ENCODE data around the gene KIAA2012. TPM values are rescaled to one million over a fixed set of nuclear protein-coding genes. Genes with fewer than 3 reads are reported as not detected.

Gene KIAA2012
- total and polyA plus RNA-seq, 2 of the 8 experiments (the other 6 are each of a cell fraction or from before 2014, with no cell fraction given): not detected

DNA sequence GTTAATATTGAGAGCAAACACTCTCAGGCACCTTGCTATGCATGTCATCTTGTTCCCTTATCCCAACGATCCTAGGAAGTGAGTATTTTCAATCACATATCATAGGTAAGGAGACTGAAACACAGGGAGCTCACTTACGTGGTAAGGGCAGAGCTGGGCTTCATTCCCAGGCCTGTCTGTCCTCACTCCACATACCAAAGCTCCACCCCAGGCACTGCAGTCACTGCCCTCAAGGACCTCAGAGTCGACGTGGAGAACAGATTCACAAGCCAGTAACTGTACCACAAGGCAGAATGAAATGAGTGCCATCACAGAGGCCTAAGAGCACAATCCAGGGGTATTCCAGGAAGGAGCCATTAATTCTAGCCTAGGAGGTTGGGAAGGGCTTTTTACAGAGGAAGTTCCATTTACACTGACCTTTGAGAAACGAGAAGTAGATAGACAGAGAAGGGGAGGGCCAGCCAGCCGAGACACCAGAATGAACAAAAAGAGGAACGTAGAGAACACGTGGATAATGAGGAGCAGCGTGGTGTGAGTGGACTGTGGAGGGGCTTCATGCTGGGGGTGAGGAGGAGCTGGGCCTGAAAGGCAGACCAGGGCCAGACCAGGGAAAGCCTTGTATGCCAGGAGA lies 48.6 kb downstream of the KIAA2012 start:
- Histone ChIP-seq H2BK120ac (replicated peaks; ENCODE audit: low read depth, low read length) (no peak overlapping the region), H3K4me1 (replicated peaks in 1 of 4; ENCODE audit: control insufficient read depth in 3 of 4, insufficient read depth in 4 of 4, low read length in 3 of 4) (peaks cover 0 to 5% (median 0%) of the 10 kb centered on the region in 4 experiments; a peak in 1 of 7 replicates), H2BK20ac (ENCODE audit: low read length) (no peak overlapping the region), H3K18ac (ENCODE audit: extremely low read depth, low read length) (no peak overlapping the region), H3K4me2 (ENCODE audit: insufficient read depth in 1 of 2, low read depth in 2 of 2, low read length in 2 of 2) (no peak overlapping the region), H2BK12ac (ENCODE audit: low read depth, low read length) (no peak overlapping the region), H2AK5ac (ENCODE audit: low read depth, low read length) (no peak overlapping the region), H3K56ac (replicated peaks; ENCODE audit: insufficient read length, low read depth, low read length) (no peak overlapping the region), H3K9ac (replicated peaks in 1 of 4; ENCODE audit: extremely low read depth in 1 of 4, low read depth in 3 of 4, low read length in 3 of 4) (no peak overlapping the region), H4K5ac (ENCODE audit: insufficient read length, low read depth, low read length) (no peak overlapping the region), H2BK15ac (ENCODE audit: low read length) (no peak overlapping the region), H3K4ac (replicated peaks; ENCODE audit: insufficient read length, low read depth, low read length) (no peak overlapping the region), H3K23me2 (ENCODE audit: low read depth, low read length) (no peaks in the 10 kb centered on the region), H3K27me3 (replicated peaks in 1 of 4; ENCODE audit: control insufficient read depth in 3 of 4, extremely low read depth in 1 of 4, insufficient read depth in 3 of 4, low read length in 3 of 4) (no peaks in the 10 kb centered on the region), H3K9me3 (ENCODE audit: insufficient read depth in 2 of 2, low read depth in 1 of 2, low read length in 1 of 2) (no peaks in the 10 kb centered on the region), H2BK5ac (ENCODE audit: low read depth, low read length) (no peak overlapping the region), H3K14ac (ENCODE audit: insufficient read length) (no peak overlapping the region), H3K79me2 (ENCODE audit: control insufficient read depth in 1 of 2, insufficient read depth in 2 of 2, low read length in 2 of 2) (no peaks in the 10 kb centered on the region), H3K36me3 (ENCODE audit: control insufficient read depth in 2 of 4, insufficient read depth in 4 of 4, low read length in 3 of 4) (no peaks in the 10 kb centered on the region), H2AFZ (ENCODE audit: low read length) (no peak overlapping the region), H3K4me3 (ENCODE audit: extremely low read depth in 1 of 4, insufficient read depth in 2 of 4, low read depth in 3 of 4, low read length in 4 of 4) (no peak overlapping the region), H4K91ac (replicated peaks; ENCODE audit: insufficient read length, low read length) (no peak overlapping the region), H3K23ac (ENCODE audit: insufficient read length) (no peak overlapping the region), H4K20me1 (replicated peaks in 1 of 2; ENCODE audit: control insufficient read depth in 1 of 2, insufficient read depth in 2 of 2, low read length in 2 of 2) (no peaks in the 10 kb centered on the region), H3K79me1 (ENCODE audit: low read depth, low read length) (no peaks in the 10 kb centered on the region), H3K27ac (ENCODE audit: low read depth, low read length) (no peak overlapping the region), H4K8ac (ENCODE audit: extremely low read depth, insufficient read depth, low read length) (no peak overlapping the region)
- 93% methylated on average over 9 of the region's 9 CpGs; no CpG with 5 or more reads in 1 of the 2 experiments for WGBS, 2 experiments (ENCODE audit: extremely low coverage in 1 of 2, insufficient coverage in 1 of 2, insufficient read length in 1 of 2, insufficient replicate concordance in 2 of 2, low coverage in 1 of 2, low lambda C conversion rate in 2 of 2, missing lambda C conversion rate in 1 of 2)
- DNase-seq (ENCODE audit: low read depth in 1 of 2, low spot score in 2 of 2): no peak
- ChIA-PET POLR2A (ENCODE audit: partially characterized antibody) (no interaction called here), CTCF (ENCODE audit: partially characterized antibody) (interaction anchor here (0.9 to 1.8 kb wide), 4 partner anchors 8 to 62 kb away, joined by 3 to 5 read pairs (median 4); no protein-coding TSS in a partner anchor)
- TF ChIP-seq, protein P1, sequence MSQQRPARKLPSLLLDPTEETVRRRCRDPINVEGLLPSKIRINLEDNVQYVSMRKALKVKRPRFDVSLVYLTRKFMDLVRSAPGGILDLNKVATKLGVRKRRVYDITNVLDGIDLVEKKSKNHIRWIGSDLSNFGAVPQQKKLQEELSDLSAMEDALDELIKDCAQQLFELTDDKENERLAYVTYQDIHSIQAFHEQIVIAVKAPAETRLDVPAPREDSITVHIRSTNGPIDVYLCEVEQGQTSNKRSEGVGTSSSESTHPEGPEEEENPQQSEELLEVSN (IDR thresholded peaks at IDR 0.05): no peak
- TF ChIP-seq SP2 (IDR thresholded peaks at IDR 0.05; ENCODE audit: low read length) (no peak), SP1 (IDR thresholded peaks at IDR 0.05; ENCODE audit: low read depth, low read length) (no peak), CBX8 (IDR thresholded peaks at IDR 0.05; ENCODE audit: borderline replicate concordance, low read depth, low read length) (no peak), BRCA1 (IDR thresholded peaks at IDR 0.05; ENCODE audit: low read depth, low read length) (no peak), KDM5A (IDR thresholded peaks at IDR 0.05; ENCODE audit: low read length) (no peak), SIN3A (conservative IDR thresholded peaks at IDR 0.05 in 1 of 2, IDR thresholded peaks at IDR 0.05 in 1 of 2; ENCODE audit: low read depth in 1 of 2, low read length in 2 of 2) (no peak), SAP30 (IDR thresholded peaks at IDR 0.05; ENCODE audit: insufficient read depth, insufficient replicate concordance, low read length) (no peak), RFX5 (IDR thresholded peaks at IDR 0.05; ENCODE audit: borderline replicate concordance, low read depth, low read length) (no peak)
- TF ChIP-seq, protein P2, sequence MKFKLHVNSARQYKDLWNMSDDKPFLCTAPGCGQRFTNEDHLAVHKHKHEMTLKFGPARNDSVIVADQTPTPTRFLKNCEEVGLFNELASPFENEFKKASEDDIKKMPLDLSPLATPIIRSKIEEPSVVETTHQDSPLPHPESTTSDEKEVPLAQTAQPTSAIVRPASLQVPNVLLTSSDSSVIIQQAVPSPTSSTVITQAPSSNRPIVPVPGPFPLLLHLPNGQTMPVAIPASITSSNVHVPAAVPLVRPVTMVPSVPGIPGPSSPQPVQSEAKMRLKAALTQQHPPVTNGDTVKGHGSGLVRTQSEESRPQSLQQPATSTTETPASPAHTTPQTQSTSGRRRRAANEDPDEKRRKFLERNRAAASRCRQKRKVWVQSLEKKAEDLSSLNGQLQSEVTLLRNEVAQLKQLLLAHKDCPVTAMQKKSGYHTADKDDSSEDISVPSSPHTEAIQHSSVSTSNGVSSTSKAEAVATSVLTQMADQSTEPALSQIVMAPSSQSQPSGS (IDR thresholded peaks at IDR 0.05; ENCODE audit: low read length): no peak
- FAIRE-seq: no peak

All from H1 (cell line).